H7 (cell line): ENCODE results near the gene GPHN. TPM values are rescaled to one million over a fixed set of nuclear protein-coding genes. Genes with fewer than 3 reads are reported as not detected.
"Not testable (repeated sequence)": the region's sequence is repeated elsewhere in the genome, so short reads cannot be mapped to it uniquely, and the experiment has no call there.

Source experiments
- DNase-seq: peaks from one replicate; pipeline ENCODE4 v3.0.0; 2012
- H3K27me3 ChIP-seq: 2 replicates; pipeline ENCODE4 v1.6.0; 2011; ENCODE audit warnings: mild to moderate bottlenecking, low read length; ENCODE audit not compliant: control insufficient read depth, insufficient read depth
- H3K36me3 ChIP-seq: replicated peaks from 2 replicates; pipeline ENCODE4 v1.5.1; 2011; ENCODE audit warnings: low read length; ENCODE audit not compliant: control insufficient read depth, insufficient read depth
- H3K4me3 ChIP-seq: 2 replicates; pipeline ENCODE4 v1.5.1; 2011; ENCODE audit warnings: low read depth, mild to moderate bottlenecking, control low read depth, low read length, moderate library complexity; ENCODE audit not compliant: insufficient read depth
- total RNA-seq: library from RNA; depleted of rRNA; stranded (reverse); fragments of >200 nt; shearing (Covaris generic); gene quantifications from 2 replicates; pipeline ENCODE4 v1.2.3, GENCODE V29; 2014

GPHN gene
- total RNA-seq, 1 experiment from 2014 or later = 14.2 TPM

GRCh38 chr14:67045440-67045839 is 537.5 kb downstream of the GPHN start:
- Histone ChIP-seq H3K36me3 (no peaks in the 10 kb centered on the region), H3K27me3 (no peaks in the 10 kb centered on the region), H3K4me3 (no peak overlapping the region)
- DNase-seq = no peak

- Histone ChIP-seq H3K27me3 (no peaks in the 10 kb centered on the region), H3K4me3 (no peak overlapping the region), H3K36me3 (no peaks in the 10 kb centered on the region)
- DNase-seq = no peak
Measured at GRCh38 chr14:67050896-67051295, 542.9 kb downstream of the GPHN start.

- no peaks in the 10 kb centered on the region for H3K27me3 ChIP-seq
- DNase-seq = no peak
- no peak overlapping the region for H3K4me3 ChIP-seq
- H3K36me3 ChIP-seq = no peaks in the 10 kb centered on the region
Measured at GRCh38 chr14:67056684-67057083, 548.7 kb downstream of the GPHN start.

- Histone ChIP-seq H3K36me3 (no peaks in the 10 kb centered on the region), H3K4me3 (no peak overlapping the region), H3K27me3 (no peaks in the 10 kb centered on the region)
- no peak for DNase-seq
Measured at GRCh38 chr14:67059596-67059995, 551.6 kb downstream of the GPHN start.

- H3K27me3 ChIP-seq = no peaks in the 10 kb centered on the region
- no peak for DNase-seq
- no peak overlapping the region for H3K4me3 ChIP-seq
- no peaks in the 10 kb centered on the region for H3K36me3 ChIP-seq
Measured at GRCh38 chr14:67060546-67060945, 552.6 kb downstream of the GPHN start.

- not testable (repeated sequence) for H3K4me3 ChIP-seq, H3K27me3 ChIP-seq, H3K36me3 ChIP-seq, DNase-seq
Measured at GRCh38 chr14:67067070-67067814, 559.3 kb downstream of the GPHN start.

- DNase-seq = no peak
Measured at GRCh38 chr14:67068251-67068650, 560.3 kb downstream of the GPHN start.

GRCh38 chr14:67071506-67071905 is 563.6 kb downstream of the GPHN start:
- no peak for DNase-seq
- no peaks in the 10 kb centered on the region for H3K27me3 ChIP-seq
- H3K36me3 ChIP-seq = no peaks in the 10 kb centered on the region
- no peak overlapping the region for H3K4me3 ChIP-seq

More at GRCh38 chr14:67068251-67068650, 560.3 kb downstream of the GPHN start:
- no peaks in the 10 kb centered on the region for H3K27me3 ChIP-seq
- H3K36me3 ChIP-seq = no peaks in the 10 kb centered on the region
- H3K4me3 ChIP-seq = no peak overlapping the region

- H3K4me3 ChIP-seq = no peak overlapping the region
- H3K36me3 ChIP-seq = no peaks in the 10 kb centered on the region
- DNase-seq = no peak
- no peaks in the 10 kb centered on the region for H3K27me3 ChIP-seq
Measured at GRCh38 chr14:67077921-67078320, 570.0 kb downstream of the GPHN start.

GRCh38 chr14:67079846-67080245 is 571.9 kb downstream of the GPHN start:
- no peak for DNase-seq
- no peak overlapping the region for H3K4me3 ChIP-seq
- no peaks in the 10 kb centered on the region for H3K36me3 ChIP-seq
- no peaks in the 10 kb centered on the region for H3K27me3 ChIP-seq

- Histone ChIP-seq H3K27me3 (no peaks in the 10 kb centered on the region), H3K36me3 (no peaks in the 10 kb centered on the region), H3K4me3 (no peak overlapping the region)
- DNase-seq = no peak
Measured at GRCh38 chr14:67108230-67108629, 600.3 kb downstream of the GPHN start.

GRCh38 chr14:67111022-67111421 is 603.1 kb downstream of the GPHN start:
- H3K4me3 ChIP-seq = no peak overlapping the region
- no peaks in the 10 kb centered on the region for H3K27me3 ChIP-seq
- no peaks in the 10 kb centered on the region for H3K36me3 ChIP-seq
- DNase-seq = no peak

- peak; percentile 17 for DNase-seq
- no peaks in the 10 kb centered on the region for H3K36me3 ChIP-seq
Measured at GRCh38 chr14:67112344-67112743, 604.4 kb downstream of the GPHN start.

GRCh38 chr14:67127174-67127573 is 619.2 kb downstream of the GPHN start:
- no peak for DNase-seq
- H3K36me3 ChIP-seq = no peaks in the 10 kb centered on the region
- H3K4me3 ChIP-seq = no peak overlapping the region
- H3K27me3 ChIP-seq = no peaks in the 10 kb centered on the region

More at GRCh38 chr14:67112344-67112743, 604.4 kb downstream of the GPHN start:
- no peaks in the 10 kb centered on the region for H3K27me3 ChIP-seq
- H3K4me3 ChIP-seq = no peak overlapping the region

GRCh38 chr14:67129768-67130167 is 621.8 kb downstream of the GPHN start:
- Histone ChIP-seq H3K4me3 (no peak overlapping the region), H3K36me3 (no peaks in the 10 kb centered on the region), H3K27me3 (no peaks in the 10 kb centered on the region)
- DNase-seq = no peak

GRCh38 chr14:67131691-67132090 is 623.7 kb downstream of the GPHN start:
- Histone ChIP-seq H3K4me3 (no peak overlapping the region), H3K27me3 (no peaks in the 10 kb centered on the region), H3K36me3 (no peaks in the 10 kb centered on the region)
- no peak for DNase-seq
